Measurements from ENCODE around the gene COX8C. TPM values are rescaled to one million over a fixed set of nuclear protein-coding genes. Genes with fewer than 3 reads are reported as not detected.
A peak's percentile ranks its signal among the peaks of the same experiment; 100 is the strongest.

Gene COX8C
- total and polyA plus RNA-seq, 9 of the 15 experiments (the other 6 are each of a cell fraction or from before 2014, with no cell fraction given), result not detected

DNA sequence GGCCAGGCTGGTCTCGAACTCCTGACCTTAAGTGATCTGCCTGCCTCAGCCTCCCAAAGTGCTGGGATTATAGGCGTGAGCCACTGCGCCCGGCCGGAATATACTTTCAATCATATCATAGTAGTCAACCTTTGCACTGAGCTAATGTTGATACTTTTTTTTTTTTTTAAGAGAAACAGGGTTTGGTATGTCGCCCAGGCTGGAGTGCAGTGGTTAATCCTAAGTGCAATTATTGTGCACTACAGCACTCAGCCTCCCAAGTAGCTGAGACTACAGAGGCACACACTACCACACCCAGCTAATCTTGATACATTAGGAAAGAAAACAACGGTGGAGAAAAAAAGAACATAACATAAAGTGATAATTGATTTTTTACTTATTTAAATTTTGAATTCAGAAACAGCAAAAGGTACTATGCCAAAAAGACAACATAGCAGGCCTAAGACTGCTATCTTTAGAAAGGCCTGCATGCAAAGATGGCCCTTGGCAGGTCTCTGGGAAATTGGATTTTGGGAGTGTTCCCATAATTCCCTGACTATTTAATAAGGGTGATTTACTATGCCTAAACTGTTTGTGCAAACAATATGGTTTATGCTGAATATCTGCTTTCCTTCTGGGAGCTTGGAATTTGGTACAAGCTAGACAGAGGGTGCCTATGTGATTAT, 29.6 kb upstream of the COX8C start:
- no peak for TF ChIP-seq EZH2 (IDR thresholded peaks at IDR 0.05; ENCODE audit: borderline replicate concordance, low read depth, low read length)
- TF ChIP-seq, protein P1, sequence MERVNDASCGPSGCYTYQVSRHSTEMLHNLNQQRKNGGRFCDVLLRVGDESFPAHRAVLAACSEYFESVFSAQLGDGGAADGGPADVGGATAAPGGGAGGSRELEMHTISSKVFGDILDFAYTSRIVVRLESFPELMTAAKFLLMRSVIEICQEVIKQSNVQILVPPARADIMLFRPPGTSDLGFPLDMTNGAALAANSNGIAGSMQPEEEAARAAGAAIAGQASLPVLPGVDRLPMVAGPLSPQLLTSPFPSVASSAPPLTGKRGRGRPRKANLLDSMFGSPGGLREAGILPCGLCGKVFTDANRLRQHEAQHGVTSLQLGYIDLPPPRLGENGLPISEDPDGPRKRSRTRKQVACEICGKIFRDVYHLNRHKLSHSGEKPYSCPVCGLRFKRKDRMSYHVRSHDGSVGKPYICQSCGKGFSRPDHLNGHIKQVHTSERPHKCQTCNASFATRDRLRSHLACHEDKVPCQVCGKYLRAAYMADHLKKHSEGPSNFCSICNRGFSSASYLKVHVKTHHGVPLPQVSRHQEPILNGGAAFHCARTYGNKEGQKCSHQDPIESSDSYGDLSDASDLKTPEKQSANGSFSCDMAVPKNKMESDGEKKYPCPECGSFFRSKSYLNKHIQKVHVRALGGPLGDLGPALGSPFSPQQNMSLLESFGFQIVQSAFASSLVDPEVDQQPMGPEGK (CRISPR knock-in tag; IDR thresholded peaks at IDR 0.05; ENCODE audit: borderline replicate concordance), result no peak
- TF ChIP-seq ZSCAN29 (IDR thresholded peaks at IDR 0.05), result no peak
- TF ChIP-seq, protein P2, sequence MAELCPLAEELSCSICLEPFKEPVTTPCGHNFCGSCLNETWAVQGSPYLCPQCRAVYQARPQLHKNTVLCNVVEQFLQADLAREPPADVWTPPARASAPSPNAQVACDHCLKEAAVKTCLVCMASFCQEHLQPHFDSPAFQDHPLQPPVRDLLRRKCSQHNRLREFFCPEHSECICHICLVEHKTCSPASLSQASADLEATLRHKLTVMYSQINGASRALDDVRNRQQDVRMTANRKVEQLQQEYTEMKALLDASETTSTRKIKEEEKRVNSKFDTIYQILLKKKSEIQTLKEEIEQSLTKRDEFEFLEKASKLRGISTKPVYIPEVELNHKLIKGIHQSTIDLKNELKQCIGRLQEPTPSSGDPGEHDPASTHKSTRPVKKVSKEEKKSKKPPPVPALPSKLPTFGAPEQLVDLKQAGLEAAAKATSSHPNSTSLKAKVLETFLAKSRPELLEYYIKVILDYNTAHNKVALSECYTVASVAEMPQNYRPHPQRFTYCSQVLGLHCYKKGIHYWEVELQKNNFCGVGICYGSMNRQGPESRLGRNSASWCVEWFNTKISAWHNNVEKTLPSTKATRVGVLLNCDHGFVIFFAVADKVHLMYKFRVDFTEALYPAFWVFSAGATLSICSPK (IDR thresholded peaks at IDR 0.05; ENCODE audit: borderline replicate concordance), result no peak
- no peak for TF ChIP-seq SETDB1 (IDR thresholded peaks at IDR 0.05; ENCODE audit: low read length)
- TF ChIP-seq, protein P3, sequence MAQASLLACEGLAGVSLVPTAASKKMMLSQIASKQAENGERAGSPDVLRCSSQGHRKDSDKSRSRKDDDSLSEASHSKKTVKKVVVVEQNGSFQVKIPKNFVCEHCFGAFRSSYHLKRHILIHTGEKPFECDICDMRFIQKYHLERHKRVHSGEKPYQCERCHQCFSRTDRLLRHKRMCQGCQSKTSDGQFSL (CRISPR knock-in tag; IDR thresholded peaks at IDR 0.05), result no peak
- TF ChIP-seq, protein P3 (tag; IDR thresholded peaks at IDR 0.05), result no peak
- TF ChIP-seq JUN (IDR thresholded peaks at IDR 0.05; ENCODE audit: borderline replicate concordance, low read depth, low read length), result no peak
- TF ChIP-seq JUN (CRISPR knock-in tag; IDR thresholded peaks at IDR 0.05; ENCODE audit: borderline replicate concordance), result no peak
- no peak for TF ChIP-seq ZBTB17 (CRISPR knock-in tag; IDR thresholded peaks at IDR 0.05)
- no peak for TF ChIP-seq ZKSCAN8 (CRISPR knock-in tag; IDR thresholded peaks at IDR 0.05)
- TF ChIP-seq KHSRP (IDR thresholded peaks at IDR 0.05), result no peak
- TF ChIP-seq POLR2AphosphoS2 (IDR thresholded peaks at IDR 0.05; ENCODE audit: low read length), result no peak
- no peak for TF ChIP-seq WHSC1 (IDR thresholded peaks at IDR 0.05; ENCODE audit: low read length)
- no peak for TF ChIP-seq GTF2E2 (tag; IDR thresholded peaks at IDR 0.05)
- no peak for TF ChIP-seq ZNF436 (CRISPR knock-in tag; IDR thresholded peaks at IDR 0.05)
- H2AFZ ChIP-seq (ENCODE audit: low read depth, low read length), result peak overlapping the region; percentile 4; the same call in 1 of the 2 replicates
- H3K4me1 ChIP-seq (replicated peaks in 1 of 2; ENCODE audit: control insufficient read depth in 2 of 2, insufficient read depth in 2 of 2, low read length in 2 of 2), result peaks cover 0 to 31% of the 10 kb centered on the region in 2 experiments; a peak in 4 of 5 replicates
- ChIA-PET CTCF (ENCODE audit: low intra/inter-chr PET ratio) (no interaction called here), POLR2A (interaction anchor here (1.1 to 2.5 kb wide), 4 partner anchors 8 to 13 kb away, joined by 3 to 12 read pairs (median 8); no protein-coding TSS in a partner anchor)
- in situ Hi-C loops (cut with MboI), result no loop called here
- H3K4me2 ChIP-seq (ENCODE audit: insufficient read depth, low read length), result peak overlapping the region; percentile 47; the same call in 1 of the 2 replicates
- no peaks in the 10 kb centered on the region for H3K27me3 ChIP-seq (ENCODE audit: control insufficient read depth in 2 of 2, insufficient read depth in 2 of 2, low read length in 2 of 2)
- no peaks in the 10 kb centered on the region for H4K20me1 ChIP-seq (replicated peaks; ENCODE audit: control insufficient read depth, insufficient read depth, low read length)
- no peak overlapping the region for H3K4me3 ChIP-seq
- intact Hi-C loops (cut with micrococcal nuclease), result no loop called here
- ATAC-seq, result peak; percentile 55
- H3K9me1 ChIP-seq (ENCODE audit: control insufficient read depth, insufficient read depth, low read length), result no peaks in the 10 kb centered on the region
- peak overlapping the region; percentile 71 for H3K27ac ChIP-seq (ENCODE audit: extremely low read depth, low read depth, low read length)
- peak overlapping the region in 1 of 2 experiments; percentile 42; a peak in 2 of 4 replicates for H3K9ac ChIP-seq (ENCODE audit: insufficient read depth in 1 of 2, low read depth in 2 of 2, low read length in 2 of 2)
- H3K36me3 ChIP-seq (ENCODE audit: control insufficient read depth, insufficient read depth, low read length), result 0 out of 3 replicates have a peak, but pooled peaks cover 2% of the 10 kb centered on the region
- BruUV-seq (replicated peaks), result no TSS peak
- DNase-seq (ENCODE audit: extremely low read depth in 1 of 4, low spot score in 3 of 4), result no peak
- H3K9me3 ChIP-seq (replicated peaks; ENCODE audit: control insufficient read depth, insufficient read depth, low read depth, low read length), result no peaks in the 10 kb centered on the region
- peaks cover 81% of the 10 kb centered on the region for H3K79me2 ChIP-seq (ENCODE audit: control insufficient read depth, insufficient read depth, low read length)
- FAIRE-seq, result no peak
- WGBS (ENCODE audit: insufficient coverage, low coverage, missing lambda C conversion rate), result 59% methylated on average over 5 of the region's 7 CpGs
